T-cell (primary cell): Measurements from ENCODE around the gene PUM1. TPM values are rescaled to one million over a fixed set of nuclear protein-coding genes. Genes with fewer than 3 reads are reported as not detected.

Source experiments
- ATAC-seq, 4 experiments: fragments of 200-7000 bp in 3 of 4; fragments of 150-1000 bp in 1 of 4; cut with Tn5 transposase; replicated peaks in 1 of 4; 1 replicate in 3 of 4; 2 replicates in 1 of 4; pipeline ENCODE4 v1.10.0; 2021; ENCODE audit warnings: moderate library complexity in 3 of 4, mild to moderate bottlenecking in 2 of 4, moderate number of reproducible peaks in 1 of 4
- CTCF ChIA-PET, 2 donors: fragments of 300-600 bp; sonication (Branson Sonifier 250); formaldehyde crosslinking; loops; one replicate each; lab custom pipeline; 2022; ENCODE audit warnings: antibody characterized with exemption in 2 of 2; lab: Charles Lee
- POLR2A ChIA-PET, 2 donors: fragments of 300-600 bp; sonication (Branson Sonifier 250); formaldehyde crosslinking; loops; one replicate each; lab custom pipeline; 2022; ENCODE audit warnings: antibody characterized with exemption in 2 of 2; lab: Charles Lee
- DNase-seq, 35 experiments: peaks; one replicate each; pipeline versions ENCODE4 v3.0.0 to v3.0.0-alpha.2; 2013 to 2023
- H3K27ac ChIP-seq: one replicate; pipeline ENCODE4 v1.5.1; 2013; ENCODE audit warnings: low read length
- H3K27me3 ChIP-seq, 2 experiments: replicated peaks in 1 of 2; 1 replicate in 1 of 2; 2 replicates in 1 of 2; pipeline versions ENCODE4 v1.6.1 to v1.7.0; 2013; ENCODE audit warnings: low read length in 1 of 2, mixed read lengths in 1 of 2; ENCODE audit not compliant: control insufficient read depth in 2 of 2, insufficient read depth in 2 of 2; ENCODE audit errors: extremely low read depth in 1 of 2
- H3K36me3 ChIP-seq, 2 donors: 1 replicate in 1 of 2; 2 replicates in 1 of 2; pipeline versions ENCODE4 v1.6.1 to v1.7.0; 2013; ENCODE audit warnings: low read length in 1 of 2; ENCODE audit not compliant: control insufficient read depth in 2 of 2, insufficient read depth in 1 of 2; ENCODE audit errors: extremely low read depth in 1 of 2
- H3K4me1 ChIP-seq, 2 experiments: 1 replicate in 1 of 2; 2 replicates in 1 of 2; pipeline versions ENCODE4 v1.6.1 to v1.7.0; 2013; ENCODE audit warnings: low read length in 2 of 2, mixed read lengths in 1 of 2; ENCODE audit not compliant: insufficient read depth in 2 of 2, control insufficient read depth in 1 of 2; ENCODE audit errors: extremely low read depth in 1 of 2
- H3K4me3 ChIP-seq, 2 donors: 1 replicate in 1 of 2; 2 replicates in 1 of 2; pipeline versions ENCODE4 v1.5.1 to v1.7.0; 2013; ENCODE audit warnings: mild to moderate bottlenecking in 2 of 2, low read length in 1 of 2, moderate library complexity in 1 of 2; ENCODE audit not compliant: control insufficient read depth in 1 of 2; ENCODE audit errors: extremely low read depth in 1 of 2
- H3K9me3 ChIP-seq: 2 replicates; pipeline ENCODE4 v1.7.0; 2013
- H3K27ac Mint-ChIP-seq, 2 donors: one replicate each; pipeline ENCODE4 v1.8.0; 2020 to 2021; ENCODE audit warnings: mild to moderate bottlenecking in 2 of 2, mixed read lengths in 2 of 2
- H3K27me3 Mint-ChIP-seq, 2 donors: one replicate each; pipeline ENCODE4 v1.8.0; 2021 to 2022; ENCODE audit warnings: mixed read lengths in 2 of 2
- H3K36me3 Mint-ChIP-seq: one replicate; pipeline ENCODE4 v1.8.0; 2021; ENCODE audit warnings: mixed read lengths
- H3K4me1 Mint-ChIP-seq, 3 donors: one replicate each; pipeline ENCODE4 v1.8.0; 2020 to 2022; ENCODE audit warnings: mixed read lengths in 3 of 3, mild to moderate bottlenecking in 1 of 3
- H3K4me3 Mint-ChIP-seq, 3 donors: one replicate each; pipeline ENCODE4 v1.8.0; 2020 to 2022; ENCODE audit warnings: mild to moderate bottlenecking in 3 of 3, mixed read lengths in 3 of 3, moderate library complexity in 3 of 3
- H3K9me3 Mint-ChIP-seq, 3 donors: one replicate each; pipeline ENCODE4 v1.8.0; 2020 to 2022; ENCODE audit warnings: mixed read lengths in 3 of 3
- WGBS: methylation state at CpG from one replicate; pipeline ENCODE4 v1.1.5; 2013; ENCODE audit warnings: missing lambda C conversion rate; ENCODE audit not compliant: insufficient coverage; 5-methylcytosine and 5-hydroxymethylcytosine counted together
- total RNA-seq, 35 experiments: library from RNA in 6 of 35; stranded (reverse) in 6 of 35; fragments of 120-200 nt in 1 of 35; gene quantifications; one replicate each; pipeline versions ENCODE4 v1.2.1 to v1.2.4 and lab custom pipeline; 2013 to 2026

Gene PUM1
- total RNA-seq, 5 donors from 2014 or later (not counting 1 experiment from before 2014, with no cell fraction given), result 146 to 229 (median 154) TPM

GRCh38 chr1:31006747-31007146 is 58.8 kb downstream of the PUM1 start:
- no peak overlapping the region for H3K4me3 Mint-ChIP-seq
- peaks cover 0 to 49% of the 10 kb centered on the region in 2 donors for H3K36me3 ChIP-seq

GRCh38 chr1:31005617-31006166 is 59.8 kb downstream of the PUM1 start:
- Mint-ChIP-seq H3K27me3 (no peaks in the 10 kb centered on the region), H3K36me3 (peaks cover 54% of the 10 kb centered on the region), H3K9me3 (no peaks in the 10 kb centered on the region), H3K27ac (no peak overlapping the region), H3K4me1 (peaks cover 41 to 75% (median 70%) of the 10 kb centered on the region in 3 donors), H3K4me3 (no peak overlapping the region)
- ChIA-PET CTCF (interaction anchor here in 1 of 2 donors (0.6 kb wide), 1 partner anchor 25 kb away, joined by 3 read pairs; no protein-coding TSS in a partner anchor), POLR2A (no interaction called here)
- 70% methylated on average over 2 of the region's 6 CpGs for WGBS
- DNase-seq (no peak), ATAC-seq (no peak)
- Histone ChIP-seq H3K4me1 (peaks cover 11 to 20% of the 10 kb centered on the region in 2 experiments), H3K36me3 (peaks cover 0 to 49% of the 10 kb centered on the region in 2 donors), H3K27ac (no peak overlapping the region), H3K4me3 (no peak overlapping the region), H3K27me3 (no peaks in the 10 kb centered on the region), H3K9me3 (no peaks in the 10 kb centered on the region)

More at GRCh38 chr1:31006747-31007146, 58.8 kb downstream of the PUM1 start:
- peaks cover 19 to 23% of the 10 kb centered on the region in 2 experiments for H3K4me1 ChIP-seq
- WGBS, result 100% methylated on average over 1 of the region's 2 CpGs
- H3K4me3 ChIP-seq, result no peak overlapping the region
- Mint-ChIP-seq H3K36me3 (peaks cover 49% of the 10 kb centered on the region), H3K27ac (no peak overlapping the region), H3K9me3 (no peaks in the 10 kb centered on the region), H3K27me3 (no peaks in the 10 kb centered on the region), H3K4me1 (peaks cover 48 to 81% (median 75%) of the 10 kb centered on the region in 3 donors)
- DNase-seq, result no peak
- H3K27me3 ChIP-seq, result no peaks in the 10 kb centered on the region
- ATAC-seq, result no peak
- no peak overlapping the region for H3K27ac ChIP-seq
- CTCF ChIA-PET, result no interaction called here
- H3K9me3 ChIP-seq, result no peaks in the 10 kb centered on the region
- POLR2A ChIA-PET, result interaction anchor here in 1 of 2 donors (0.5 kb wide), 1 partner anchor 288 kb away, joined by 3 read pairs; no protein-coding TSS in a partner anchor

GRCh38 chr1:31005198-31005597 is 60.3 kb downstream of the PUM1 start:
- WGBS, result no CpG with 5 or more reads among the region's 3 CpGs
- no peak for DNase-seq
- ATAC-seq, result no peak
- Histone ChIP-seq H3K27ac (no peak overlapping the region), H3K4me3 (no peak overlapping the region), H3K27me3 (no peaks in the 10 kb centered on the region), H3K9me3 (no peaks in the 10 kb centered on the region), H3K36me3 (peaks cover 0 to 49% of the 10 kb centered on the region in 2 donors), H3K4me1 (peaks cover 6 to 15% of the 10 kb centered on the region in 2 experiments)
- ChIA-PET POLR2A (no interaction called here), CTCF (no interaction called here)
- peaks cover 36 to 70% (median 65%) of the 10 kb centered on the region in 3 donors for H3K4me1 Mint-ChIP-seq
- no peak overlapping the region for H3K4me3 Mint-ChIP-seq
- no peaks in the 10 kb centered on the region for H3K27me3 Mint-ChIP-seq
- H3K27ac Mint-ChIP-seq, result no peak overlapping the region
- H3K36me3 Mint-ChIP-seq, result peaks cover 58% of the 10 kb centered on the region
- no peaks in the 10 kb centered on the region for H3K9me3 Mint-ChIP-seq

DNA sequence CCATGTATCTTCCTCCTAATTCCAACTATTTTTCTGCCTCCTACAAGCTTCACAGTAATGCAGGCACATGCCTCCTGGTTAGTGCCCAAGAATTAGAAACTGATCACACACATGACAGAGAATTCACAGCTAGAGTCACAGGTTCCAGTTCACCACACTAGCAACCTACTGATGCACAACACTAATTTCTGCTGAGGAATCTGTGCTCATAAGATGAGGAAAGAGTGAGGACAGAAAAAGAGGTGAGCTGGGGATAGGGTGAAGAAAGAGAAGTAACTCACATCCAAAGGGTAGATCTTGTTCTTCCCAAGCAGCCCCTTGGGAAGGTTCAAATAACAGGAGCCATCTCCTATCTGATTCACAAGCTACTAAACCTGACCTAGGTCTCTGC is 61.3 kb downstream of the PUM1 start:
- DNase-seq (no peak), ATAC-seq (no peak)
- Mint-ChIP-seq H3K4me1 (peaks cover 27 to 64% (median 60%) of the 10 kb centered on the region in 3 donors), H3K27ac (no peak overlapping the region), H3K9me3 (no peaks in the 10 kb centered on the region), H3K36me3 (peaks cover 62% of the 10 kb centered on the region), H3K27me3 (no peaks in the 10 kb centered on the region), H3K4me3 (no peak overlapping the region)
- Histone ChIP-seq H3K27ac (no peak overlapping the region), H3K4me1 (peaks cover 3 to 8% of the 10 kb centered on the region in 2 experiments), H3K36me3 (peaks cover 0 to 49% of the 10 kb centered on the region in 2 donors), H3K9me3 (no peaks in the 10 kb centered on the region), H3K27me3 (no peaks in the 10 kb centered on the region), H3K4me3 (no peak overlapping the region)
- CTCF ChIA-PET, result interaction anchor here in 1 of 2 donors (1.1 kb wide), 1 partner anchor 20 kb away, joined by 3 read pairs; no protein-coding TSS in a partner anchor
- POLR2A ChIA-PET, result no interaction called here

DNA sequence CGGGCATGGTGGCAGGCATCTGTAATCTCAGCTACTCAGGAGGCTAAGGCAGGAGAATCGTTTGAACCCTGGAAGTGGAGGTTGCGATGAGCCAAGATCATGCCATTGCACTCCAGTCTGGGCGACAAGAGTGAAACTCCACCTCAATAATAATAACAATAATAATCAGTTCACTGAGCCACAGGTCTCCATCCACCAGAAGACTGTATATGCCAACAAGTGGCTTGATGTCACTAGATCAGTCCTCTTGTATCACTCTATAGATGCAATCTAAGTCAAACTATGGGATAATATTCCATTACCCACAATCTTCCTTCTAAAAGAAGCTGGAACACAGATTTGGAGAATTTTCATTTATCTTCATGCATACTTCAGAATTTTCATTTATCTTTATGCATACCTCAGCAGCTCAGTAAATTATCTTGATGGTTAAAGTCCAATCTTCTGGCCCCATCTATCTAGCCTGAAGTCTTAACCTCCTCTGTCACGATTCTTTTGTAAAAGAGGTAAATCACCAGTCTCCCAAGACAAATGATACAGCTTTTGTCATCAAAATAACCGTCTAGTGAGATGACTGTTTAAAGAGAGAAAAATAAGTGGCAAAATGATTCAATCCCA is 61.8 kb downstream of the PUM1 start:
- Histone ChIP-seq H3K4me1 (peaks cover 3 to 4% of the 10 kb centered on the region in 2 experiments), H3K36me3 (peaks cover 0 to 52% of the 10 kb centered on the region in 2 donors), H3K4me3 (no peak overlapping the region), H3K9me3 (no peaks in the 10 kb centered on the region), H3K27ac (no peak overlapping the region), H3K27me3 (no peaks in the 10 kb centered on the region)
- Mint-ChIP-seq H3K27me3 (no peaks in the 10 kb centered on the region), H3K9me3 (no peaks in the 10 kb centered on the region), H3K36me3 (peaks cover 62% of the 10 kb centered on the region), H3K4me3 (no peak overlapping the region), H3K4me1 (peaks cover 26 to 64% (median 60%) of the 10 kb centered on the region in 3 donors), H3K27ac (no peak overlapping the region)
- ChIA-PET POLR2A (interaction anchor here in 1 of 2 donors (0.5 kb wide), 1 partner anchor 23 kb away, joined by 3 read pairs; no protein-coding TSS in a partner anchor), CTCF (interaction anchor here in 1 of 2 donors (0.6 to 1.1 kb wide), 2 partner anchors 21 to 49 kb away, joined by 3 read pairs; no protein-coding TSS in a partner anchor)
- ATAC-seq (no peak), DNase-seq (no peak)
- WGBS, result 96% methylated on average over 4 of the region's 6 CpGs

DNA sequence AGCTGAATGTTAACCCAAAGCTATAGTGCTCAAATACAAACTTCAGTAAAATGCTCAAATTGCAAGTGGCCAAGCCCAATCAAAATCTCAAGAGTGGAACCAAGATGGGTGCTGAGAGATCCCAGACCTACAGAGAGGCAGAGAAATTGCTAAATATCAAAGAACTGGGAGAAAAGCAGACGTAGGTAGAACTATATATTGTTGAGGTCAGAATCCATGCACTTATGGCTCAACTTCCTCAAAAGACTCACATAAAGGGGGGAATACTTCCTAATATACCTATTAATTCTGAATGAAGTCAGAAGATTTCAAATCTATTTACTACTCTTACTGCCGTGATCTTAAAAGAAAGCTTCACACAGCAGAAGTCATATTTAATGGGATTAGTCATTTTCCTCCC is 65.2 kb downstream of the PUM1 start:
- Histone ChIP-seq H3K4me3 (no peak overlapping the region), H3K9me3 (no peaks in the 10 kb centered on the region), H3K4me1 (peaks cover 0 to 7% of the 10 kb centered on the region in 2 experiments), H3K36me3 (peaks cover 0 to 62% of the 10 kb centered on the region in 2 donors), H3K27ac (no peak overlapping the region), H3K27me3 (no peaks in the 10 kb centered on the region)
- peaks cover 34 to 67% (median 67%) of the 10 kb centered on the region in 3 donors for H3K4me1 Mint-ChIP-seq
- H3K36me3 Mint-ChIP-seq, result peaks cover 61% of the 10 kb centered on the region
- ChIA-PET CTCF (interaction anchor here in 1 of 2 donors (0.6 kb wide), 1 partner anchor 648 kb away, joined by 8 read pairs; no protein-coding TSS in a partner anchor), POLR2A (interaction anchor here in 1 of 2 donors (0.6 kb wide), 1 partner anchor 175 kb away, joined by 5 read pairs; no protein-coding TSS in a partner anchor)
- no peak overlapping the region for H3K27ac Mint-ChIP-seq
- H3K4me3 Mint-ChIP-seq, result no peak overlapping the region
- ATAC-seq (no peak), DNase-seq (no peak)
- WGBS, result no CpG with 5 or more reads among the region's 2 CpGs
- no peaks in the 10 kb centered on the region for H3K9me3 Mint-ChIP-seq
- H3K27me3 Mint-ChIP-seq, result no peaks in the 10 kb centered on the region
